Central memory CD4-positive, alpha-beta T cell (primary cell): ENCODE measurements around the gene IFNA2.
"Not testable (repeated sequence)": the region's sequence is repeated elsewhere in the genome, so short reads cannot be mapped to it uniquely, and the experiment has no call there.

Experiments
- DNase-seq: peaks from one replicate; pipeline ENCODE4 v3.0.0; 2022
- total RNA-seq, 3 experiments: gene quantifications; one replicate each; lab custom pipeline; 2026; lab: John Stamatoyannopoulos, UW

Gene IFNA2
- 0 reads per million in 3 experiments for total RNA-seq

- DNase-seq = no peak
These were observed at the start of gene IFNA2 for GRCh38 chr9:21385131-21385670. Gene IFNA2 (minus strand): TSS chr9:21385398. CDS start chr9:21385329, 69 bp downstream.

- DNase-seq = not testable (repeated sequence)
These were observed 49.8 kb upstream of the IFNA2 start for GRCh38 chr9:21435015-21435383.

- DNase-seq = peak; percentile 35
These were observed 49.2 kb upstream of the IFNA2 start for GRCh38 chr9:21434202-21435014.

- no peak for DNase-seq
These were observed 47.7 kb upstream of the IFNA2 start for GRCh38 chr9:21432672-21433425.

- no peak for DNase-seq
These were observed 44.0 kb upstream of the IFNA2 start for GRCh38 chr9:21429191-21429590.

GRCh38 chr9:21428235-21428634 lies 43.0 kb upstream of the IFNA2 start:
- DNase-seq = no peak

GRCh38 chr9:21415493-21416267 lies 30.5 kb upstream of the IFNA2 start:
- no peak for DNase-seq

- DNase-seq = no peak
These were observed 29.2 kb upstream of the IFNA2 start for GRCh38 chr9:21414220-21414940.

GRCh38 chr9:21413624-21414023 lies 28.4 kb upstream of the IFNA2 start:
- no peak for DNase-seq

- DNase-seq = no peak
These were observed 28.0 kb upstream of the IFNA2 start for GRCh38 chr9:21413151-21413550.

GRCh38 chr9:21412107-21412506 lies 26.9 kb upstream of the IFNA2 start:
- no peak for DNase-seq

- DNase-seq = no peak
These were observed 23.6 kb upstream of the IFNA2 start, which contains the start of gene IFNA8 for GRCh38 chr9:21408817-21409216. Gene IFNA8 (plus strand): TSS chr9:21409117. CDS start chr9:21409177, 60 bp downstream.

GRCh38 chr9:21404146-21404545 lies 18.9 kb upstream of the IFNA2 start:
- no peak for DNase-seq

- no peak for DNase-seq
These were observed 17.4 kb upstream of the IFNA2 start for GRCh38 chr9:21402386-21403251.

GRCh38 chr9:21399956-21400355 lies 14.8 kb upstream of the IFNA2 start:
- no peak for DNase-seq

GRCh38 chr9:21398955-21399489 lies 13.8 kb upstream of the IFNA2 start:
- DNase-seq = no peak

- peak; percentile 43 for DNase-seq
These were observed 10.8 kb upstream of the IFNA2 start for GRCh38 chr9:21395778-21396717.

- no peak for DNase-seq
These were observed 7.1 kb upstream of the IFNA2 start for GRCh38 chr9:21392270-21392669.

- no peak for DNase-seq
These were observed 1.6 kb downstream of the IFNA2 start for GRCh38 chr9:21383627-21384026.
